Measurements from ENCODE around the gene ZC3H11A. TPM values are rescaled to one million over a fixed set of nuclear protein-coding genes. Genes with fewer than 3 reads are reported as not detected.
A peak's percentile ranks its signal among the peaks of the same experiment; 100 is the strongest.
"Not testable (repeated sequence)": the region's sequence is repeated elsewhere in the genome, so short reads cannot be mapped to it uniquely, and the experiment has no call there.

The ZC3H11A gene
- polyA plus RNA-seq, 1 of the 3 experiments (the other 2 are of a cell fraction) = 38.0 TPM

- CTCF ChIA-PET = no interaction called here
- POLR2A ChIA-PET = no interaction called here
- Histone ChIP-seq H3F3A (replicated peaks; ENCODE audit: insufficient read depth) (no peaks in the 10 kb centered on the region), H3K27me3 (ENCODE audit: insufficient read depth) (no peaks in the 10 kb centered on the region), H4K20me1 (ENCODE audit: insufficient read depth) (no peaks in the 10 kb centered on the region), H3K4me3 (ENCODE audit: low read depth in 2 of 2, low read length in 1 of 2) (no peak overlapping the region), H3K4me2 (no peak overlapping the region), H2AFZ (ENCODE audit: low read depth) (no peak overlapping the region), H3K27ac (ENCODE audit: low read depth in 2 of 2, low read length in 1 of 2) (peak overlapping the region in 1 of 2 experiments; percentile 13; a peak in 1 of 4 replicates), H3K9ac (no peak overlapping the region), H3K4me1 (ENCODE audit: control insufficient read depth in 1 of 2, insufficient read depth in 2 of 2, low read depth in 1 of 2, low read length in 1 of 2) (no peaks in the 10 kb centered on the region; a peak in 1 of 4 replicates), H3K79me2 (ENCODE audit: insufficient read depth) (no peaks in the 10 kb centered on the region), H3K9me3 (no peaks in the 10 kb centered on the region), H3K36me3 (replicated peaks in 1 of 2; ENCODE audit: control insufficient read depth in 1 of 2, insufficient read depth in 2 of 2, low read length in 1 of 2) (no peaks in the 10 kb centered on the region), H3K9me2 (no peaks in the 10 kb centered on the region)
- TF ChIP-seq SIN3A (IDR thresholded peaks at IDR 0.05; ENCODE audit: borderline replicate concordance, low read depth, low read length) (no peak), FOXJ3 (CRISPR knock-in tag; IDR thresholded peaks at IDR 0.05) (no peak), TEAD4 (IDR thresholded peaks at IDR 0.05; ENCODE audit: borderline replicate concordance, insufficient read depth) (no peak), MXI1 (IDR thresholded peaks at IDR 0.05; ENCODE audit: low read depth, low read length) (no peak), RFX5 (IDR thresholded peaks at IDR 0.05; ENCODE audit: low read length) (no peak), RXRA (IDR thresholded peaks at IDR 0.05; ENCODE audit: borderline replicate concordance, low read depth) (no peak), EZH2phosphoT487 (IDR thresholded peaks at IDR 0.05; ENCODE audit: borderline replicate concordance, low read depth) (no peak), NFIC (IDR thresholded peaks at IDR 0.05; ENCODE audit: borderline replicate concordance) (no peak), CHD2 (IDR thresholded peaks at IDR 0.05; ENCODE audit: low read length, partially characterized antibody) (no peak), GABPA (IDR thresholded peaks at IDR 0.05; ENCODE audit: low read depth) (no peak), RAD21 (IDR thresholded peaks at IDR 0.05; ENCODE audit: low read length) (no peak), FOSL2 (IDR thresholded peaks at IDR 0.05; ENCODE audit: borderline replicate concordance, low read depth) (no peak), REST (IDR thresholded peaks at IDR 0.05; ENCODE audit: low read depth, low read length) (no peak), JUND (IDR thresholded peaks at IDR 0.05) (no peak), NRF1 (IDR thresholded peaks at IDR 0.05; ENCODE audit: low read depth, low read length) (no peak)
- TF ChIP-seq, protein P1, sequence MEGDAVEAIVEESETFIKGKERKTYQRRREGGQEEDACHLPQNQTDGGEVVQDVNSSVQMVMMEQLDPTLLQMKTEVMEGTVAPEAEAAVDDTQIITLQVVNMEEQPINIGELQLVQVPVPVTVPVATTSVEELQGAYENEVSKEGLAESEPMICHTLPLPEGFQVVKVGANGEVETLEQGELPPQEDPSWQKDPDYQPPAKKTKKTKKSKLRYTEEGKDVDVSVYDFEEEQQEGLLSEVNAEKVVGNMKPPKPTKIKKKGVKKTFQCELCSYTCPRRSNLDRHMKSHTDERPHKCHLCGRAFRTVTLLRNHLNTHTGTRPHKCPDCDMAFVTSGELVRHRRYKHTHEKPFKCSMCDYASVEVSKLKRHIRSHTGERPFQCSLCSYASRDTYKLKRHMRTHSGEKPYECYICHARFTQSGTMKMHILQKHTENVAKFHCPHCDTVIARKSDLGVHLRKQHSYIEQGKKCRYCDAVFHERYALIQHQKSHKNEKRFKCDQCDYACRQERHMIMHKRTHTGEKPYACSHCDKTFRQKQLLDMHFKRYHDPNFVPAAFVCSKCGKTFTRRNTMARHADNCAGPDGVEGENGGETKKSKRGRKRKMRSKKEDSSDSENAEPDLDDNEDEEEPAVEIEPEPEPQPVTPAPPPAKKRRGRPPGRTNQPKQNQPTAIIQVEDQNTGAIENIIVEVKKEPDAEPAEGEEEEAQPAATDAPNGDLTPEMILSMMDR (IDR thresholded peaks at IDR 0.05) = no peak
- TF ChIP-seq, protein P2, sequence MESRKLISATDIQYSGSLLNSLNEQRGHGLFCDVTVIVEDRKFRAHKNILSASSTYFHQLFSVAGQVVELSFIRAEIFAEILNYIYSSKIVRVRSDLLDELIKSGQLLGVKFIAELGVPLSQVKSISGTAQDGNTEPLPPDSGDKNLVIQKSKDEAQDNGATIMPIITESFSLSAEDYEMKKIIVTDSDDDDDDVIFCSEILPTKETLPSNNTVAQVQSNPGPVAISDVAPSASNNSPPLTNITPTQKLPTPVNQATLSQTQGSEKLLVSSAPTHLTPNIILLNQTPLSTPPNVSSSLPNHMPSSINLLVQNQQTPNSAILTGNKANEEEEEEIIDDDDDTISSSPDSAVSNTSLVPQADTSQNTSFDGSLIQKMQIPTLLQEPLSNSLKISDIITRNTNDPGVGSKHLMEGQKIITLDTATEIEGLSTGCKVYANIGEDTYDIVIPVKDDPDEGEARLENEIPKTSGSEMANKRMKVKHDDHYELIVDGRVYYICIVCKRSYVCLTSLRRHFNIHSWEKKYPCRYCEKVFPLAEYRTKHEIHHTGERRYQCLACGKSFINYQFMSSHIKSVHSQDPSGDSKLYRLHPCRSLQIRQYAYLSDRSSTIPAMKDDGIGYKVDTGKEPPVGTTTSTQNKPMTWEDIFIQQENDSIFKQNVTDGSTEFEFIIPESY (IDR thresholded peaks at IDR 0.05; ENCODE audit: borderline replicate concordance, low read depth) = no peak
- no peak for DNase-seq
- WGBS (ENCODE audit: low lambda C conversion rate) = 87% methylated on average over 4 of the region's 4 CpGs
Measured at GRCh38 chr1:203756036-203756435, 39.4 kb upstream of the ZC3H11A start.

DNA sequence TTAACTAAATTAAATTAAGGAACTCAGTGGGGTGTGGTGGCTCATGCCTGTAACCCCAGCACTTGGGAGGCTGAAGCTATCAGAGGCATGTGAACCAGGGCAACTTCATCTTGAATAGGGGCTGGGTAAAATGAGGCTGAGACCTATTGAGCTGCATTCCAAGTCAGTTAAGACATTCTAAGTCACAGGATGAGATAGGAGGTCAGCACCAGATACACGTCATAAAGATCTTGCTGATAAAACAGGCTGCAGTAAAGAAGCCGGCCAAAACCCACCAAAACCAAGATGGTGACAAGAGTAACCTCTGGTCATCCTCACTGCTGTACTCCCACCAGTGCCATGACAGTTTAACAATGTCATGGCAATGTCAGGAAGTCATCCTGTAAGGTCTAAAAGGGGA, 36.7 kb upstream of the ZC3H11A start:
- H3K36me3 ChIP-seq (replicated peaks in 1 of 2; ENCODE audit: control insufficient read depth in 1 of 2, insufficient read depth in 2 of 2, low read length in 1 of 2); H3K4me1 ChIP-seq (ENCODE audit: control insufficient read depth in 1 of 2, insufficient read depth in 2 of 2, low read depth in 1 of 2, low read length in 1 of 2); POLR2A ChIA-PET; H3K4me3 ChIP-seq (ENCODE audit: low read depth in 2 of 2, low read length in 1 of 2); H3K27me3 ChIP-seq (ENCODE audit: insufficient read depth); H2AFZ ChIP-seq (ENCODE audit: low read depth); H3K9me2 ChIP-seq; H3F3A ChIP-seq (replicated peaks; ENCODE audit: insufficient read depth); H4K20me1 ChIP-seq (ENCODE audit: insufficient read depth); H3K27ac ChIP-seq (ENCODE audit: low read depth in 2 of 2, low read length in 1 of 2); H3K9me3 ChIP-seq; DNase-seq; H3K4me2 ChIP-seq; H3K9ac ChIP-seq; H3K79me2 ChIP-seq (ENCODE audit: insufficient read depth): not testable (repeated sequence)
- CTCF ChIA-PET = interaction anchor here (1.8 to 2.1 kb wide), 2 partner anchors 57 to 255 kb away, joined by 5 to 9 read pairs; no protein-coding TSS in a partner anchor
- WGBS (ENCODE audit: low lambda C conversion rate) = 58% methylated on average over 2 of the region's 2 CpGs

All from SK-N-SH (cell line).